Measurements from ENCODE around the gene ARHGAP42. TPM values are rescaled to one million over a fixed set of nuclear protein-coding genes. Genes with fewer than 3 reads are reported as not detected.

Gene ARHGAP42
- total RNA-seq, 4 donors from 2014 or later, result 7.6 to 22.2 (median 14.6) TPM

DNA sequence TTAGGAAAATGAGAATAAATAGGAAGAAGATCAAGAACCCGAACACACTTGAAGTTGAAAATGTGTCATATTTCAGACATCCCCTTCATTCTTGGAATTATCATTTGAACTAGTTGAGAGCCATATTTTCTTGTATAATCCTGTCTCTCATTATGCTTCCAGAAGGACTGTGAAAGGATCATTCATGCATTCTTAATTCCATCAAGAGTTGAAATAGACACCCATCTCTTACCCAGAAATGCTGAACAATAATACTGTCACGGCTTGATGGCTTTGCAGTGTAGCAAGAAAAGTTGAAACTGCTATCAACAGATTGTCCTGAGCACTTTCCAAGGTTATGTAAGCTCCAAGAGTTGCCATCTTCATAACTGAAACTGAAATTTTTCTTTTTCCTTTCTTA, 79.7 kb downstream of the ARHGAP42 start:
- H3K4me3 ChIP-seq (ENCODE audit: low read depth, poor library complexity, severe bottlenecking), result no peak overlapping the region
- TF ChIP-seq, protein P1, sequence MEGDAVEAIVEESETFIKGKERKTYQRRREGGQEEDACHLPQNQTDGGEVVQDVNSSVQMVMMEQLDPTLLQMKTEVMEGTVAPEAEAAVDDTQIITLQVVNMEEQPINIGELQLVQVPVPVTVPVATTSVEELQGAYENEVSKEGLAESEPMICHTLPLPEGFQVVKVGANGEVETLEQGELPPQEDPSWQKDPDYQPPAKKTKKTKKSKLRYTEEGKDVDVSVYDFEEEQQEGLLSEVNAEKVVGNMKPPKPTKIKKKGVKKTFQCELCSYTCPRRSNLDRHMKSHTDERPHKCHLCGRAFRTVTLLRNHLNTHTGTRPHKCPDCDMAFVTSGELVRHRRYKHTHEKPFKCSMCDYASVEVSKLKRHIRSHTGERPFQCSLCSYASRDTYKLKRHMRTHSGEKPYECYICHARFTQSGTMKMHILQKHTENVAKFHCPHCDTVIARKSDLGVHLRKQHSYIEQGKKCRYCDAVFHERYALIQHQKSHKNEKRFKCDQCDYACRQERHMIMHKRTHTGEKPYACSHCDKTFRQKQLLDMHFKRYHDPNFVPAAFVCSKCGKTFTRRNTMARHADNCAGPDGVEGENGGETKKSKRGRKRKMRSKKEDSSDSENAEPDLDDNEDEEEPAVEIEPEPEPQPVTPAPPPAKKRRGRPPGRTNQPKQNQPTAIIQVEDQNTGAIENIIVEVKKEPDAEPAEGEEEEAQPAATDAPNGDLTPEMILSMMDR (IDR thresholded peaks at IDR 0.05), result no peak
- 97 to 98% methylated on average over 2 of the region's 2 CpGs for WGBS, 2 donors
- intact Hi-C loops (cut with DNase I; ENCODE audit: low total_unique reads), result no loop called here
- DNase-seq (ENCODE audit: low spot score in 2 of 2), result no peak

DNA sequence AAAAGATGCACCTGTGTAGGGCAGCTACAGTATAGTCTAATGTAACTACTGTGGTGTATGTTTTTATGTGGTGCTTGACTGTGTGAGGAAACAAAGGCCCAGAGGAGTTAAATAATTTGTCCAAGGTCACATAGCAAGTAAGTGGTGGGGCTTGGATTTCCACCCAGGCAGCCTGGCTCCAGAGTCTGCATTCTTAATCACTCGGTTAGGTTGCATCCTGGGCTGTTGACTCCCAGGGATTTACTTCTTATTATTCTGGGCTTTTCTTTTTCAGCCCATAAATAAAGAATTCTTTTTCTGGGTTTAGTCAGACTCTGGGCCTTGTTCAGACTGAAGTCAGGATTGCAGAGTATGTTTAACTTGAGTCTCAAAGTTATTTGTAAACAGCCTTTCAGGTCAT, 82.1 kb downstream of the ARHGAP42 start:
- no peak overlapping the region for H3K4me3 ChIP-seq (ENCODE audit: low read depth, poor library complexity, severe bottlenecking)
- intact Hi-C loops (cut with DNase I; ENCODE audit: low total_unique reads), result no loop called here
- TF ChIP-seq, protein P1 (IDR thresholded peaks at IDR 0.05), result no peak
- no peak for TF ChIP-seq POLR2A (IDR thresholded peaks at IDR 0.05)
- 36 to 50% methylated on average over 1 of the region's 1 CpG for WGBS, 2 donors
- no peak for DNase-seq (ENCODE audit: low spot score in 2 of 2)

DNA sequence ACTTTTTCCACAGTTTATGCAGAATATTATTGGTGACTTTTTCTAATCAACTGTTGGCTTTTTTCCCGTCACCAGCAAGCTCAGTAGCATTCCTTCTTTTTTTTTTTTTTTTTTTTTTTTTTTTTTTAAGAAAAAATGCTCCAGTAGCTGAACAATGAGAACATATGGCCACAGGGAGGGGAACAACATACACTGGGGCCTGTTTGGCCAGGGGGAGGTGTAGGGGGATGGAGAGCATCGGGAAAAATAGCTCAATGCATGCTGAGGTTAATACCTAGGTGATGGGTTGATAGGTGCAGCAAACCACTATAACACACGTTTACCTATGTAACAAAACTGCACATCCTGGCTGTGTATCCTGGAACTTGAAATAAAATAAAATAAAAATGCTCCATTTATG, 82.5 kb downstream of the ARHGAP42 start:
- intact Hi-C loops (cut with DNase I; ENCODE audit: low total_unique reads), result no loop called here
- 63 to 81% methylated on average over 3 of the region's 3 CpGs for WGBS, 2 donors
- no peak overlapping the region for H3K4me3 ChIP-seq (ENCODE audit: low read depth, poor library complexity, severe bottlenecking)
- no peak for DNase-seq (ENCODE audit: low spot score in 2 of 2)
- TF ChIP-seq POLR2A (IDR thresholded peaks at IDR 0.05), result no peak
- TF ChIP-seq, protein P1 (IDR thresholded peaks at IDR 0.05), result no peak

DNA sequence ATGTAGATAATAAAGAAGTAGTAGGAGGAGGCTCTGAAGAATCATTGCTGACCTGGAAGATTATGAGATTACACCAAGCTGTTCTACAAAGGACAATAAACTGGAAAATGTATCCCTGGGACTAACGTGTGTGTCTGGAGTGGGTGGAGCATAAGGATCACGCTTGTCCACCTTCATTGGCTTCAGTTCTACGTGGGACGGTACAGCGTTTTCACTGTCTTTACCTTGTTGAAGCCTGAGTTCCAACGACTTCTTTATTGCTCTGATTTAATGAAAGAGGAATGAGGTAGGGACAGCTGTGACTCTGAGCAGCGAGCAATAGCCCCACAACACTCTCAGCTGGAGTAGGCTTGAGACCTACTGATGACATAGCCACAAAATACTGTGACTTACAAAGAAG, 87.0 kb downstream of the ARHGAP42 start:
- intact Hi-C loops (cut with DNase I; ENCODE audit: low total_unique reads), result no loop called here
- WGBS, 2 donors, result 77 to 82% methylated on average over 7 of the region's 7 CpGs
- DNase-seq (ENCODE audit: low spot score in 2 of 2), result no peak
- no peak for TF ChIP-seq POLR2A (IDR thresholded peaks at IDR 0.05)
- no peak overlapping the region for H3K4me3 ChIP-seq (ENCODE audit: low read depth, poor library complexity, severe bottlenecking)

DNA sequence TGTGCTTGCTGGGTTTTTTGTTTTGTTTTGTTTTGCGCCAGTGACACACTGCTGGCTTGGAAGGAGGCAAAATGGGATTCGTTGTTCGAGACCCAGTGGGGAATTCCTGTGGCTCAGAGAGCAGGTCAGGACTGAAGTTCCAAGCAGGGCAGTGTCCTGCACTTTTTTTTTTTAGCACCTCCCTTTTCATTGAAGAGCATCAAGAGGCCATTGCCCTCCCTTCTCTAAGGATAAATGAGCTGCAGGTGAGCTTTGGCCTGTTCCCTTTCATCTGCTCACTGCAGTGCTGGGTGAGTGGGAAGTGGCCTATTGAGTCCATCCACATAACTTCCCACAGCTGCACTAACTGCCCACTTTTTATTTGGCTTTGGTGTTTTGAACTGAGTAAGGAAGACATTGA, 87.8 kb downstream of the ARHGAP42 start:
- intact Hi-C loops (cut with DNase I; ENCODE audit: low total_unique reads), result no loop called here
- no peak for DNase-seq (ENCODE audit: low spot score in 2 of 2)
- TF ChIP-seq, protein P1 (IDR thresholded peaks at IDR 0.05), result no peak
- no peak for TF ChIP-seq POLR2A (IDR thresholded peaks at IDR 0.05)
- H3K4me3 ChIP-seq (ENCODE audit: low read depth, poor library complexity, severe bottlenecking), result no peak overlapping the region
- WGBS, 2 donors, result 68 to 74% methylated on average over 3 of the region's 3 CpGs

DNA sequence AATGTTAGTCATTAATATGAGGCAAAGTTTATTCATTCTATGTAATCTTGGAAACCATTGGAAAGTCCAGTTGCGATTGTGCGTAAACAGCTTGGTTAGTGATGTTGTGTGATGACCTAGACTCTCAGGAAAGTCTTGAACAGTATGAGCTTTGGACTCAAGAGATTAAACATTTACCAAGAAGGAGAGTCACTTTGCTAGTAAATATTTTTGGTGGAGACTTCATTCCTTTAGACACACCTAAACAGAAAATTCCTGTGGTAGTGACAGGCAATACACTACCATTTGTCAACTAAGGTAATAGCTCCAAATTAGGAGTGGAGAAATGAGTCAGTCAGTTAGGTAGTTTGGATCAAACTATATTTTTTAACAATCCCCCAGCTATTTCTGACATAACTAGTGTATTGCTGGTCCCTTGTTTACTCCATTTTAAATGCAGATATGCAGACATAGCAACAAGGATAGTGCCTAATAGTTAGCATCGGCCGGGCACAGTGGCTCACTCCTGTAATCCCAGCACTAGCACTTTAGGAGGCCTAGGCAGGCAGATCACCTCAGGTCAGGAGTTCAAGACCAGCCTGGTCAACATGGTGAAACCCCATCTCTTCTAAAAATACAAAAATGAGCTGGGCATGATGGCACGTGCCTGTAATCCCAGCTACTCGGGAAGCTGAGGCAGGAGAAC, 89.3 kb downstream of the ARHGAP42 start:
- WGBS, 2 donors, result 67 to 72% methylated on average over 6 of the region's 6 CpGs
- no peak overlapping the region for H3K4me3 ChIP-seq (ENCODE audit: low read depth, poor library complexity, severe bottlenecking)
- TF ChIP-seq, protein P1 (IDR thresholded peaks at IDR 0.05), result no peak
- no peak for TF ChIP-seq POLR2A (IDR thresholded peaks at IDR 0.05)
- intact Hi-C loops (cut with DNase I; ENCODE audit: low total_unique reads), result no loop called here
- no peak for DNase-seq (ENCODE audit: low spot score in 2 of 2)
